GM21367 (cell line): ENCODE measurements around the gene ISM2.

Source experiments
- ATAC-seq: cut with Tn5 transposase; IDR thresholded peaks from one replicate; pipeline ENCODE4 v1.9.1; 2021; ENCODE audit not compliant: unreplicated experiment

The ISM2 gene

DNA sequence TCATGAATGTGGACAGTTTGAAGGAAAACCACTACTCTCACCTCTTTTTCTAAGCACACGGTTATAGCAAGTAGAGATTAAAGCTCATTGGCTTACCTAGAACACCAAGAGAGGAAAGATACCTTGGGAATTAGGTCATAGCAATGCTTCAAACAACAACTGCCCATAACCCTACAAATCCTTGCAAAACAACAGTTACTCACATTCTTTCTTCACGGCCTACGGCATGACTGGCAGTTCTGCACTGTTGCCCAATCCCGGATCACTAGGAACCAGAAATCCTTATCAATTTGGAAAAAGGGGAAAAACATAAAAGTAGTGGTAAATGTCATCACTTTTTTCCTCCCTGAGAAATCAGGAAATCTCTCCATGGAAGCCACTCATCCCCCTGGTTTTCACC is 9.6 kb upstream of the ISM2 start:
- ATAC-seq, result no peak

DNA sequence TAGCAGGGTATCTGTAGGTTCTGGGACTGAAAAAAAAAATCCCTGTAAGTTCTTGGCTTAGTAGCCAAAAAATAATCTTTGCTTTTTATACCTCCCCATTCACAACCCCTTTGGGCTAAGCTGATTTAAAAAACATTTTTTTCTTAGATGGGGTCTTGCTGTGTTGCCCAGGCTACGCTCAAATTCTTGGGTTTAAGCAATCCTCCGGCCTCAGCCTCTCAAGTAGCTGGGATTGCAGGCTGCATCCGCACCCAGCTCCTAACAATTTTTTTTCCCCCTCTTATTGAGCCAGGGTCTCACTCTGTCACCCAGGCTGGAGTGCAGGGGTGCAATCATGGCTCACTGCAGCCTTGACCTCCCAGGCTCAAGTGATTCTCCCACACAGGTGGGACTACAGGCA is 9.1 kb upstream of the ISM2 start:
- ATAC-seq, result no peak

DNA sequence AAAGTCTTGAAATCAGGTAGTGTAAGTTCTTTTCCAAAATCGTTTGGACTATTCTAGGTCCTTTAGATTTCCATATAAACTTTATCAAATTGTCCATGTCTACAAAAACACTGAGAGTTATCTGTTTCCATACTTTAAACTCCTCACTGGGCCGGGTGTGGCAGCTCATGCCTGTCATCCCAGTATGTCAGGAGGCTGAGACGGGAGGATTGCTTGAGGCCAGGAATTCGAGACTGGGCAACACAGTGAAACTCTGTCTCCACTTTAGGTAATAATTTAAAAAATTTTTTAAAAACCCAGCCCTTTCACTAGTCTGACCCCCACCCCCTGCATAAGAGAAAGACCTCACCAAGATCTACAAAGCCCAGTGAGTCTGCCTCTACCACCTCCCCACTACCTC is 6.4 kb upstream of the ISM2 start:
- ATAC-seq, result no peak

DNA sequence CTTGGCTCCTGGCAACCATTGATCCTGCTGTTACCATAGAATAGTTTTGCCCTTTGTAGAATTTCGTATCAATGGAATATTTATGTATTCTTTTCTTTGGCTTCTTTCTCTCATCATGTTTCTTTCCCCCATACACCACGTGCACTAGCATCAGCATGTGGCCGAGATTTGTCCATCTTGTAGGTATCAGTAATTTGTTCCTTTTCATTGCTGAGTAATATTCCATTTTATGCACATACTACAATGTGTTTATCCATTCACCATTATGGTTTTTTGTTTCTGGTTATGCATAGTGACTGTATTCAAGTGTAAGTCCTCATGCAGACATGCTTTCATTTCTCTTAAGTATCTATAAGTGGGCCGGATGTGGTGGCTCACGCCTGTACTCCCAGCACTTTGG is 4.5 kb upstream of the ISM2 start:
- ATAC-seq, result no peak

DNA sequence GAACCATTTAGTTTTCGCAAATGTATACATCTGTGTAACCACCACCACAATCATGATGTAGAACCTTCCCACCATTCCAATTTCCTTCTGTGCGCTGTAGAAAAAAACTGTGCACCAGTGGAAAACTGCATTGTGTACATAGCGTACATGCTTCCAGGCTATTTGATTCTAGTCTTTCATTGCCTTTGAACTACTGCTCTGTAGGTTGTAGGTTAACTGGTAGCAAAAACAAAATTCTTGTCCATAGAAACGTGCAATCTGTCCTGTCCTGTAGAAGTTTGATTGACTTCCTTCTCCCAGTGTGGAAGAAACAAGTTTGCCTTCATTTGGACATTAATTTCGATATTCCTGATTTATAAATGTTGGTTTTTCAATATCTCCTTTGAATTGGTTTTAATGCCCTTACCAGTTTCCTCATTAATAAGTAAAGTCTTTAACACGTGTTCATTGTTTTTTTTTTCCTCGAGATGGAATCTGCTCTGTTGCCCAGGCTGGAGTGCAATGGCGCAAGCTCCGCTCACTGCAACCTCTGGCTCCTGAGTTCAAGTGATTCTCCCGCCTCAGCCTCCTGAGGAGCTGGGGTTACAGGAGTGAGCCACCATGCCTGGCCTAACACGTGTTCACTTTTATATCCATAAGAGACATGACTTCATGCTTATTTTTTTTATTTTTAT is 3.6 kb upstream of the ISM2 start:
- ATAC-seq, result no peak

DNA sequence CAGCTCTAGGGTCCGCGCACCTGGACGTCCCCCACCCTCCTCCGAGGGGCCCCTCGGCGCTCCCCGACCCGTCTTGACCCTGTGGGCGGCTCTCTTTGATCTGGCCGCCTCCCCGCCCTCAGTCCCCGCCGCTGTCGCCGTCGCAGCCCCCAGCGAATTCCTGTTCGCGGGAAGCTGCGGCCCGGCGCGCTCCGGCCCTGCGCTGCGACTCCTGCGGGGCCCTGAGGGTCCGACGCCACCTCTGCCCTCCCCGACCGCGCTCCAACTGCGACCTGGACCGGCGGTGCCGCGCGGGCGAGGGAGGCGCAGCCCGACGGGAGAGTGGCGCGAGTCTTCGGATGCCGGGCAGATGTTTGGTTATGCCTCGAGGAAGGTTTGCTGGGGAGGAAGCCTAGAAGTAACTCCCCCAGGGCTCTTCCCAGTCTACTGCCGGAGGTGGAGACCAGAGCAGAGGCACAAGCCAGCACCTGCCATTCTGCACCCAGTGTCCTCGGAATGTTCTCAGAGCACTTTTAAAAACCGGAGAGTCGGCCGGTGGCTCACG is 440 bp upstream of the ISM2 start:
- ATAC-seq, result no peak

DNA sequence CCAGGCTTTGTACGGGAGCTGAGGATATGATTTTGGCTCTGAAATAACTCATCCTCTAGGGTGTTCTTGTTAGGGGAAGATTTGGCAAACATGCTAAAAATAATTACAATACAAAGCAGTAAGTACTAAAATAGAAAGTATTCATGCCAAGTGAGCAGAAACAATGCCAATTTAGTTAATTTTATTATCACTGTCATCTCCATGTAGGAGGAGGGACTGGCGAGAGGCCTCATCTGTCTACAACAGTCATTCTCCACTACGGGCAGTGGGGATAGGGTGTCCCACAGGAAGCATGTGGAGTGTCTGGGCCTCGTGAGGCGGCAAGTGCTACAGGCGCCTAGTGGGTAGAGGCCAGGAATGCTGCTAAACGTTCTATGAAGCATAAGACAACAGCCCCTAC is 3.3 kb downstream of the ISM2 start:
- ATAC-seq, result no peak

DNA sequence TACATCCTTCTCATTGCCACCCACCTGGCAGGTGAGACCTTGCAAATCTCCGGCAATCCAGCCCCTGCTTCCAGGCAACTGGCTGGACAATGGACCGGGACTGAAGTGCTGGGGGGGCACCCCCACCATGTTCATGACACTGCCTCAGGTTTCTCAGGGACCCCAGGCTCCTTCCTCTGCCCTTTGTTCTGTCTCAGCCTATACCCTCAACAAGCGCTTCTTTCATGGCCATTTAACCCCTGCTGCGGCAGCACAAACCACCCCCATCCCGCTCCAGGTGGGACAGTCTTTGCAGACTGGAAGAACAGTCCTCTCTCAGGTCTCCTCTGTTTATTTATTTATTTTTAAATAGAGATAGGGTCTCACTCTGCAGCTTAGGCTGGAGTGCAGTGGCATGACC is 7.6 kb downstream of the ISM2 start:
- no peak for ATAC-seq

DNA sequence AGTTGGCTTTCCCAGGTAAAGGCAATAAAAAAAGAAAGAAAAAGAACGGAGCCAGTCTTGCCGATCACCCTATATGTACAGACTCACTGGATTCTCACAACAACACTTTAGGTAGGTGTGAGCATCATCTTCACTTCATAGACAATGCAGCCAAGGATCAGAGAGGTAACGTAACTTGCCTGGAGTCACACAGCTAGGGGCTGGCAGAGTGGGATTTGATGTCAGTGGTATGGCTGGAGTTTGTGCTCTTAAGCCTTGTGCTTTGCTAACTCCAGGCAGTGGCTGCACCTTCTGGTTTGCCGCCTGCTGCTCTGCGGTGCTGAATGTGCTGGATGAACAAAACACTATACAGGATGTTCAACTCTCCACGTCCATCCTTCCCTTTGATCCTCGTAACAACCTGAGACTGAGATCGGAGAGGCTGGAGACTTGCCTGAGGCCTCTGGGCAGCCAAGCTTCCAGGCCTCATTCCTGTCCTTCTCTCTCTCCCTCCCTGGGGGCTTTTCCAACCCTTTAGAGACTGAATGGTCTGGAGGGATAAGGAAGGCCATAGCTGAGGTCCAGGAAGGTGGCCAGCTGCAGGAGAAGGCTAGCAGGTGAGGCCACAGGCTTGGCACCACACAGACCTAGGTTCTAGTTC is 8.1 kb downstream of the ISM2 start:
- no peak for ATAC-seq

DNA sequence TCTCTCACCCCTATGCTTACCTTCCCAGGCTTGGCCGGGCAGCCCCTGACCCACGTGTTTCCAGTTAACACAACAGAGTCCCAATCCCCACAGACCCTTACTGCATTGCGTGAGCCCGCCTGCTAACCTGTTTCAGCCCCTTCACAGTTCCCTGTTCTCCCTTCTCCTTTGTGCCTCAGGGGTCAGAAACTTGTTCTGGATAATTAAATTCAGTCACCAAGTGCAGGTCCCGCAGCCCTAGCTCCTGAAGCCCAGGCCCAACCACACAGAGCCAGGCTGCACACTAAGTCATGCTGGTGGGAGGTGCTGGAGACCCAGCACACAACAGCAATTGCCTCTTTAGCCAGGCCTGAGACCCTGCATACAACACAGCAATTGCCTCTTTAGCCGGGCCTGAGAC is 9.6 kb downstream of the ISM2 start:
- no peak for ATAC-seq

DNA sequence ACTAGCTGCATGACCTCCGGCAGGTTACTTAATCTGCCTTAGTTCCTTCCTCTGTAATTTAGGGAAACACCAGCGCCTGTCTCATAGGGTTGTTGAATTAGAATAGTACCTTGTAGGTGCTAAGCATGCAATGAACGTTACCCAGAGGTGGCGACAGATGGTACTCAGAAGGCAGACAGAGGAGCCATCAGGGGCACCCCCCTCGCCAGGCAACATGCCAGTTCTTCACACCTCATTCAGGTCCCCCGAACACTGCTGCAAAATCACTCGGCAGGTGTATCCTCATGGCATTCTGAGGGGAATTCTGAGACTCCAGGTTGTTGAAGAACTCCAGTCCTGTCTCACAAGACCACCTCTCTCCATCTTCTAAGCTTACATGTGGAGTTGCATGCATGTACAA is 10.1 kb downstream of the ISM2 start:
- ATAC-seq, result no peak

DNA sequence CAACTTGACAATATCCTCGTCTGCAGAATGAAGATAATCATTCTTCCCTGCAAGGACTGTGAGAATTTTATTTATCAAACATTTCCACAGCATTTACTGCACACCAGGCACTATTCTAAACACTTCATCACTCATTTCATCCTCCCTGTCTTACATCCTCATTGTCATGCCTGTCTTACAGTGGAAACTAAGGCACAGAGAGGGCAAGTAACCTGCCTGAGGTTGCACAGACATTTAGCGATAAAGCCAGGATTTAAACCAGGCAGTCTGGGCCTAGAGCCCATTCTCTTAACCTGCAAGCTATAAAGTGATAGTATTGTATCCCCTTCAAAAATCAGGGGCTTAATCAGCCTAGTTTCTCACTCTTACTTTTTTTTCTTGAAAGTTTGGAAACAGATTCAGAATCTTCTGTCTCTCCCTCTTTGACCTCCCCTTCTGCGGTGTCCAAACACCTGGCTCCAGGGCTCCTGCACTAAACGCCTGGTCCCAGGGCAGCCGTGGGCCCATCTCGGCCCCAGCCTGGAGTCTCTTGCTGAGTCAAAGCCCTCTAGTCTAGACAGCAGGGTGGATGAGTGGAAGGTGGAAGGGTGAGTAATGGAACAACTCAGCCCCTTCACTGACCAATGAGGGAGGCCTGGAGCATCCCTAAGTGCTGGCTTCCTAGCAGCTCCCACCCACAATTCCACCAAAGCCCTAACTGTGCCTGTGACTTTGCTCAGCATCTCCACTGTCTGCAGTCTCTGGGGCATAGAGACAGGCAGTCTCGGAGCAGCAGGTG is 12.5 kb downstream of the ISM2 start:
- no peak for ATAC-seq

DNA sequence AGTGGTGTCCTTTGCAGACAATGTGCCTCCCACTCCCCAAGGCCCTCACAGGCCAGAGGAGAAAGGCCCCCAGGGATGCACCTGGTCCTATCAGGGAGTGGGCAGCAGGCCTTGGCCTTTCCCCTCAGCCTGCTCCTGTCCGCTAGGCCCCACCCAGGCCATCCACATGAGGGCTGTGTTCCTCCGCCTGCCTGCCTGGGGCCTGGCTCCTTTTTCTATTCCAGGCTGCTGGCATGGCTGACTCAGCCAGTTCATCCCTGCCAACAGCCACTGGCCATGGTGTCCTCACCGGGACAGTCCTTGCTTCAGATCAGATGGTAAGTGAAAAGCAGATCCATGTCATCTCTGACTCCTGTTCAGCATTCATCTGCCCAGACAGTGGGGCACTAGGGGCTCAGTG is 13.4 kb downstream of the ISM2 start:
- no peak for ATAC-seq

DNA sequence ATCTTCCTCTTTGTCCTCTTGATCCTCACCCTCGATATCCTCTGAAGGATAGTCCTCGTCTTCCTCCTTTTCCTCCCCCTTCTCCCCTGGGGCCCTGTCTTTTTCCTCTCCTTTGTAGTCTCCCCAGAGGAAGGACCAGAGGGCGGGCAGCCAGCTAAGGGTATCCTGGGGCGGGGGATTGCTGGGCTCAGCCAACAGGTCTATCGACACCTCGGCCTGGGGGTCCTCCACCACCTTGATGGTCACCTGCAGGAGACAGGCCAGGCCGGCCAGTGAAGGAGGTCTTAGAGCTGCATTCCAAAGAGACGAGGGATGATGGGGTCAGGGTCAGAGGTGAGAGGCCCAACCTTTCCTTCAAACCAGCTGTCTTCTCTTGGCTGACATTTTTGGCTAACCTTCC is 16.2 kb downstream of the ISM2 start:
- no peak for ATAC-seq

DNA sequence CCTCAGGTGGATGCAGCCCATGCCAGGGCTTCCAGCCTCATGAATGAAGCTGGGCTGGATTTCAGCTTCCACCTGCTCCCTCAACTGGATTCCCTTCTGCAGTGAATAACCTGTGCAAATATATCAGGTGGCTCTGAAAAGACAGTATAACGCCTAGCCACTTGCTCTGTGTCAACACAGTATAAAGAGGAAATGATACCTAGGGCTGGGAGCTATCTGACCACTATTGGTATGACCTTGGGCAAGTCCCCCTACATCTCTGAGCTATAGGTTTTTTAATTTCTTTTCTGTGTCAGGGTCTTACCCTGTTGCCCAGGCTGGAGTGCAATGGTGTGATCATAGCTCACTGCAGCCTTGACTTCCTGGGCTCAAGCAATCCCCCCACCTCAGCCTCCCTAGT is 19.8 kb downstream of the ISM2 start:
- ATAC-seq, result peak; percentile 90

DNA sequence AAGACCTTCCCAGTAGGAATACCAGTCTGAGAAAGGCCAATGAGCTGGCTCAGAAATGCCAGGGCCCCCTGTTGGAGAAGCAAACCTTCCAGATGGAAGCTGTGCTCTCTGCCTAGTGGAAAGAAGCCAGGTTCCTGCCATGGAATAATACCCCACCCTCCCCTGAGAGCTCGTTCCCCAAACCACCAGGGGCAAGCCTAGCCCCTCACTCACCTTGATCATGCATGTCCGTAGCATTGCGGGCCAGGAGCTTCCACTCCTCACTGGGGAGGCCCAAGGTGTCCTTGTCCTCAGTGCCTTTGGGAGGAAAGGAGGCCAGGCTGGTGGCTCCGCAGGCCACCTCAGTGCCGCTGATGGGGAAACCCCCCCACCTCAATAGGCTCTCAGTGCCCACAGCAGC is 20.6 kb downstream of the ISM2 start:
- ATAC-seq, result no peak

DNA sequence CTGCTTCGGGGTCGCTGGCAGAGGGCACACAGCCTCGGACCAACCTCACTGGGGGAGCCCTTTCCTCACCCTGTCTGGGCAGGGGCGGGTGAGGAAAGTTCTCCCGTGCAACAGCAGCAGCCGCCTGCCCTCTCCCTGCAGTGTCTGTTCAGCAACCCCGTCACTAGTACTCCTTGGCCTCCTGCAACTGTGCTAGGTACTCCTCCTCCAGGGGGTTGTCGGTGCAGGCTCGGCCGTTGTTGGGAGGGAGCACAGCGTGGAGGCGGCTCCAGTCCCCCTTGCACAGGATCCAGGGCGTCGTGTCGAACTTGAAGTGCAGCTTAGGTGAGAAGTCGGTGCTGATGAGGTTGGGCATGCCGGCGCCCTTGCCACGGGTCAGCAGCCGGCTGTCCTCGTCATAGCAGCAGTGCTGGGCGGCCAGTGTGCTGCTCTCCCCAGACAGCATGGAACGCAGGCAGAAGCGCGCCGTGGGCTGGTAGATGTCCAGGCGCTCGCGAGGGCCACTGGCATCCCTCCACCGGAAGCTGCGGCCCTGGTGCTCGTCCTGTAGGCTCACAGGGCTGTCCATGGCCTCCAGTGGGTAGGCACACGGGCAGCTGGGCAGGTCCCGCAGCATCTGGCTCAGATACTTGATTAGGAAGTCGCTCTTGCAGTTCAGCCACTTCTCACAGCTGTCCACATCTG is 23.0 kb downstream of the ISM2 start:
- ATAC-seq, result no peak

DNA sequence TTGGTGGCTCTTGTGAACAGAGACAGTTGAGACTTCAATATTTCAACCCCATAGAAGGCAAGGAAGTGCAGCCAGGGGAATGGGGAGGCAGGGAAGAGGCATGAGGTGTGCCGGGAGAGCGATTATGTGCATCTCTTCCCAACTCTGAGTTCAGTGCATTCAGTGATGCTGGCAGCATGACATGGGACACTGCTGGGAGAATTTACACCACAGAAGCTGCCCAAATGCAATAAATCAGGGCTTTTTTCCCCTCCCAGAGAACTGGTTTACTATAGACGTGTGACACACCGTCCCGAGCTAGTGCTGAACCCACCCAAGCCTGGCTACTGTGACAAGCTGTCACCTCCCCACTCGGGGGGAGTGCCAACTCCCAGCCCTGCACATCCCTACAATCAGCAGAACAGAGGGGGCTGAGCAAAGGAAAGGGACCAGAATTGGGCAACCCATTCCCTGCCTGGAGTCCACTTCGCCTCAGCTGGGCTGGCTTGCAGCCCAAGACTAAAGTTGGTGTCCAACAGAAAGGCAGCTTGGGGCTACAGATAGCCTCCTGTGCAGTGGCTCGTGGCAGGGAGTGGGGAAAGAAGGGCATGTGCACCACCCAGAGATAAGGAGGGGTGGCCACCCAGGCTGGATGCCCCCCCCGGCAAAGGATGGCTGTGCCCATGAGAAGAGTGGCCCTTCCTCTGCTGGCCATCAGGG is 24.0 kb downstream of the ISM2 start:
- no peak for ATAC-seq

DNA sequence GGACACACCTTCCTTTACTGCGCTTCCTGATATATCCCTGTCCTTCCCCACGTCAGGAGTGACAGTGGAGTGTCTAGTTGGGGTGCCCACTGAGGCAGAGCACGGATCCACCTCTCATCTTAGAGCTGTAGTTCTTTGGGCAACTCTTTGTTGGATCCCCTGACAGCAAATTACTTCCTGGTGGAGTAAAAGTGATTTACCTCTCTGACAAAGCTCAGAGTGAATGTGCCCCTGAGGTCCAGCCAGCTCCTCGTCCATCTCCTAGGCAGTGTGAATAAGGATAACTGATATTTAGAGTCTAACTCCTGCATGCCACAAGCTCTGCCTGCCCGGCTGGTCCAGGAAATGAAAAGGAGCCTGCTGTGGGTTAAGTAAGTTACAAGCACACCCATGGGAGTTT is 24.7 kb downstream of the ISM2 start:
- no peak for ATAC-seq

DNA sequence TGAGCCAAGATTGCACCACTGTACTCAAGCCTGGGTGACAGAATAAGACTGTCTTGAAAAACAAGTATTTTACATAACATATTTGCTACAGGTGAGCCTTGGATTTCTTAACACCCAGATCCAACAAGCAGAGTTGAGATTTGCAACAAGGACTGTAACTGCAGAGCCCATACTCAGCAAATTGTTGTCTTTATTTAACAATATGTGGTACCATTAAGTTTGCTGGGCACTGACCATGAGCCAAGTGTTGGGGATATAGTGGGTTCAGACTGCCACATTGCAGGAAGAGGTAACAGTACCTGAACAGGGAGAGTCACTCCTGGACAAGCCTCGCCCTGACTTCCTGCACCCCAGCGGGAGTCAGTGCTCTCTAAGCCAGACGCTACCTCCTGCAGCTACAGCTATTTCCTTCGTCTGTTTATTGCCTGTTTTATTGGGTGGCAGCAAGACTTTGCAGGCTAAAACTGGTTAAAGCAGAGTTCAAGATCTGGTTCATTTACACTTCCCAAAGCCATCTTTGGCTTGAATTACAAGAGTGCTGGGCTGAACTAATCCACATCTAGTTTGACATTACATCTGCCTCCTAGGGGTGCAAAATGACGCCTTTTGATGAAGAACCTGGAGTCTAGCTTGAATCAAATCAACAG is 28.3 kb downstream of the ISM2 start:
- ATAC-seq, result no peak
